PC-3 (cell line): Measurements from ENCODE around the gene MSI1.

Experiments
- EZH2phosphoT487 ChIP-seq: fragments of 300-600 bp; sonication (generic); IDR thresholded peaks from 2 replicates; pipeline ENCODE4 v1.6.1; 2018; ENCODE audit warnings: mild to moderate bottlenecking, antibody characterized with exemption, low read length, borderline replicate concordance
- TF ChIP-seq, protein P1 (sequence below): fragments of 300-600 bp; sonication (generic); conservative IDR thresholded peaks from 2 replicates; pipeline ENCODE4 v1.5.1; 2017; ENCODE audit warnings: antibody characterized with exemption, low read depth, mild to moderate bottlenecking, low read length

DNA sequence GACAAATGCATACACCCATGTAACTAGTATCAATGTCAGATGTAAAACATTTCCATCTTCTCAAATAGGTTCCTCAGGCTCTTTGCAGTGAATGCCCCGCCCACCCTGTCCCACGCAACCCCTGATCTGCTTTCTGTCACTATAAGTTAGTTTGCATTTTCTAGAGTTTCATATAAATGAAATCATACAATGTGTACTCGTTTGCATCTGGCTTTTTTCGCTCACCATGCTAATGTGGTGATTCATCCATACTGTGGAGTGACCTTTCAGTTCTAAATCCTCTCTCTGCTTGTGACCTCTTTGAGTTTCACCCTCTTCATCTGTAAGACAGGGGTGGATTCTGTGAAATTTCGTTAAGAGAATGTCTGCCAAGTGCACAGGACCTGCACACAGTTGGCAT lies 30.6 kb upstream of the MSI1 start:
- TF ChIP-seq, protein P1, sequence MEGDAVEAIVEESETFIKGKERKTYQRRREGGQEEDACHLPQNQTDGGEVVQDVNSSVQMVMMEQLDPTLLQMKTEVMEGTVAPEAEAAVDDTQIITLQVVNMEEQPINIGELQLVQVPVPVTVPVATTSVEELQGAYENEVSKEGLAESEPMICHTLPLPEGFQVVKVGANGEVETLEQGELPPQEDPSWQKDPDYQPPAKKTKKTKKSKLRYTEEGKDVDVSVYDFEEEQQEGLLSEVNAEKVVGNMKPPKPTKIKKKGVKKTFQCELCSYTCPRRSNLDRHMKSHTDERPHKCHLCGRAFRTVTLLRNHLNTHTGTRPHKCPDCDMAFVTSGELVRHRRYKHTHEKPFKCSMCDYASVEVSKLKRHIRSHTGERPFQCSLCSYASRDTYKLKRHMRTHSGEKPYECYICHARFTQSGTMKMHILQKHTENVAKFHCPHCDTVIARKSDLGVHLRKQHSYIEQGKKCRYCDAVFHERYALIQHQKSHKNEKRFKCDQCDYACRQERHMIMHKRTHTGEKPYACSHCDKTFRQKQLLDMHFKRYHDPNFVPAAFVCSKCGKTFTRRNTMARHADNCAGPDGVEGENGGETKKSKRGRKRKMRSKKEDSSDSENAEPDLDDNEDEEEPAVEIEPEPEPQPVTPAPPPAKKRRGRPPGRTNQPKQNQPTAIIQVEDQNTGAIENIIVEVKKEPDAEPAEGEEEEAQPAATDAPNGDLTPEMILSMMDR = no peak
- TF ChIP-seq EZH2phosphoT487 = no peak
